Posterior vena cava (tissue), 2 donors: Measurements from ENCODE around the gene SCAF4. TPM values are rescaled to one million over a fixed set of nuclear protein-coding genes. Genes with fewer than 3 reads are reported as not detected.
"Not testable (repeated sequence)": the region's sequence is repeated elsewhere in the genome, so short reads cannot be mapped to it uniquely, and the experiment has no call there.

Source experiments
- DNase-seq: peaks from one replicate; pipeline ENCODE4 v3.0.0-alpha.2; 2020; ENCODE audit warnings: low spot score
- intact Hi-C, 2 donors: fragments of 100-400 bp; cut with DNase I; formaldehyde crosslinking; loops; one replicate each; pipeline versions ENCODE4 v1.14.1 to v1.14.2; 2022 to 2023
- total RNA-seq, 2 donors: library from RNA; stranded (reverse); fragmentation: NEBNext Ultra II Directional; extraction: Animal tissue kit (Norgen Biotek cat#: 25700); gene quantifications; one replicate each; pipeline ENCODE4 v1.2.1, GENCODE V29; 2021
- donor health status: DM: yes; HTN: yes; CAD: no.
- donor health status: DM: yes; HTN: yes; CAD: no.

Gene SCAF4
- total RNA-seq, 2 donors from 2014 or later: 22.3 to 26.4 TPM

DNA sequence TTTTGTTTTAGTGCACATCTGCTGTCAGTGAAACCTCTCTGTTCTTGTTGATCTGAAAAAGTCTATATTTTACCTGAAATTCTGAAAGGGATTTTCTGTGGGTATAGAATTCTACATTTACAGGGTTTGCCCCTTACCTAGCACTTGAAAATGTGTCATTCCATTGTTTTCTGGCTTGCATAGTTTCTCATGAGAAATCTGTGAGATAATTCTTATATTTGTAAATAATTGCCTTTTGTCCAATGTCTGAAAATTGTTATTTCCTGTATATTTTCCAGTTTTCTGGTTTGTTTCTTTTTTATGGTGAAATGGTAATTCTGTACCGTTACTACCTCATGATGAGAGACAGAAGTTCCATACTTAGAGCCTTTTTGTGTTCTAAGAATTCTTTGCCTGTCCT lies 11.8 kb upstream of the SCAF4 start:
- no peak for DNase-seq
- intact Hi-C loops: no loop called here

DNA sequence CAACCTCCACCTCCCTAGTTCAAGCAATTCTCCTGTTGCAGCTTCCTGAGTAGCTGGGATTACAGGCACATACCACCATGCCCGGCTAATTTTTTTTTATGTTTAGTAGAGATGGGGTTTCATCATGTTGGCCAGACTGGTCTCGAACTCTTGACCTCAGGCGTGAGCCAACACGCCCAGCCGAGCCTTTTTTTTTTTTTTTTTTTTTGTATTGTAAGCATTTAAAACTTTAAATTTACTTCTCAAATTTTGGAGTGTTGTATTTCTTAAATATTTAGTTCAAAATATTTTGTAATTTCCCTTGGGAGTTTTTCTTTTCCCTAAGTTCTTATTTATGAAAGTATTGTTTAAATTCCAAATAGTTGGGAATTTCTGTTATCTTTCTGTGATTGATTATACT lies 9.2 kb upstream of the SCAF4 start:
- no peak for DNase-seq
- intact Hi-C loops: no loop called here

DNA sequence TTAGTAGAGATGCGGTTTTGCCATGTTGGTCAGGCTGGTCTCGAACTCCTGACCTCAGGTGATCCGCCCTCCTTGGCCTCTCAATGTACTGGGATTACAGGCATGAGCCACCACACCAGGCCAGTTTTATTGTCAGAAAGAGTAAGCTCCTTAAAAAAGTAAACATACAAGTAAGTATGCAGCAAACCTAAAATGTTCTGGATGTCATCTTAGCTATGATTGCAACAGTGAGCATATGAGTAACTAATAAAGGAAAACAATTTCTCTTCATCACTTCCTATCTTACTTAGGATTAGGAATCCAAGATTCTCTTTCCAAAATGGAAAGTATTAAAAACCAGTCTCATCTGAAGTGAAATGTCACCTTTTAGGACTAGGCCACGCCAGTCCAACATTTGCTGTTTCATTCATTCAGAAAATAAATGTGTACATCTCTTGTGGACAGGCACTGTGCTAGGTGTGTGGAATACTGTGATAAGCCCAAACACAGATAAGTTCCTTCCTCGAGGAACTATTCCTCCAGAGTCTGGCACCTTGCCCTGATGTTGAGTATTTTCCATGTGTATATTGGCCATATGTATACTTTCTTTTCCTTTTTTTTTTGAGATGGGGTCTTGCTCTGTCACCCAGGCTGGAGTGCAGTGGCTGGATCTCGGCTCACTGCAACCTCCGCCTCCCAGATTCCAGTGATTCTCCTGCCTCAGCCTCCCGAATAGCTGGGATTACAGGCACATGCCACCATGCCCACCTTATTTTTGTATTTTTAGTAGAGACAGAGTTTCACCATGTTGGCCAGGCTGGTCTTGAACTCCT lies 5.9 kb upstream of the SCAF4 start:
- not testable (repeated sequence) for DNase-seq
- intact Hi-C loops: loop anchor here in 1 of 2 donors (5.0 kb wide), 1 partner anchor 45 kb away; no protein-coding TSS in a partner anchor

DNA sequence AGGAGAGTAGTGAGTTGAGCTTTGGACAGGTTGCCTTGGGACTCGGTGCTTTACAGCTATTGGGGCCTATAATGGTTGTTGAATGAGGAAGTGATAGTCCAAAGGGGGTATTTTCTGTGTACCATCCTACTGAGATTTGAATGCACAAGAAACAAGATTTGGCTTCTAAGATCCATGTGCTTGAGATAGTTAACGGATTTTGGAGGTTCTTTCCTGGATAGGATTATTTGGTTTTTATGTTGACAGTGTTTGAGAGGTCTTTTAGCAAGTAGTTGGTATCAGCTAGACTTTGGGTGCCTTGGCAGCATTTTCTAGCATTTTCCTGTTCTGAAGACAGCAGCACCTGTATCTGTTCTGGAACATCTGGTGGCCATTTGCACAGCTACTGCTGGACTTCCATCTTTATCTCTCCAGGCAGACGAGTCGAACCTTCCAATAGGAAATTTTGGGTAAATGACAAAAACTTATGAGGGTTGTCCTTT lies 3.6 kb upstream of the SCAF4 start:
- intact Hi-C loops: loop anchor here in 1 of 2 donors (5.0 kb wide), 1 partner anchor 43 kb away; no protein-coding TSS in a partner anchor
- DNase-seq: no peak

DNA sequence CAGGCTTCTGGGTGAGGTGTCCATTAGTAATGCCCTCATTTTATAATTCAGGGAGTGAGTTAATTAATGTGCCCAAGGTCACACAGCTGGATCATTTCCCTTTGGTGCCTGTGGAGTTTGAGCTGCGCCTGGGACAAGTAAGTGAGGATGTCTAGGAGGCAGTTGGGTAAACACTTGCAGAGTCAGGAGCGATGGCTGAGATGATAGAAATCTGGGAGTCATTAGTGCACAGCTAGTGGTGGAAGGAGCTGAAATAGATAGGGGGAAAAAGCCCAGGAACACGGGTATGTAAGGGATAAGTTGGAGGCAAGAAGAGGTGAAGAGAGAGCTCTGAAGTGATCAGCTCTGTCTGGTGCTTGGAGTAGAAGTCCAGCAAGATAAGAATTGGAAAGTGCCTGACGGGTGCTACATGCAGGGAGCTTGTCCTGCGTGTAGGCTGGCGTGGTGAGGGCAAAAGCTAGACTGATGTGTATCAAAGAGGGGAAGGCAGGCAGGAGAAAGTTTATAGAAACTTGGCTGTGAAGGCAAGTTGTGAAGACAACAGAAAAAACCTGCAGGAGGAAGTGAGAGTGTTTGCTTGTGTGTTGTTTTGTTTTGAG lies 1.7 kb upstream of the SCAF4 start:
- intact Hi-C loops: loop anchor here in 1 of 2 donors (5.0 kb wide), 1 partner anchor 1599 kb away; no protein-coding TSS in a partner anchor
- DNase-seq: no peak

DNA sequence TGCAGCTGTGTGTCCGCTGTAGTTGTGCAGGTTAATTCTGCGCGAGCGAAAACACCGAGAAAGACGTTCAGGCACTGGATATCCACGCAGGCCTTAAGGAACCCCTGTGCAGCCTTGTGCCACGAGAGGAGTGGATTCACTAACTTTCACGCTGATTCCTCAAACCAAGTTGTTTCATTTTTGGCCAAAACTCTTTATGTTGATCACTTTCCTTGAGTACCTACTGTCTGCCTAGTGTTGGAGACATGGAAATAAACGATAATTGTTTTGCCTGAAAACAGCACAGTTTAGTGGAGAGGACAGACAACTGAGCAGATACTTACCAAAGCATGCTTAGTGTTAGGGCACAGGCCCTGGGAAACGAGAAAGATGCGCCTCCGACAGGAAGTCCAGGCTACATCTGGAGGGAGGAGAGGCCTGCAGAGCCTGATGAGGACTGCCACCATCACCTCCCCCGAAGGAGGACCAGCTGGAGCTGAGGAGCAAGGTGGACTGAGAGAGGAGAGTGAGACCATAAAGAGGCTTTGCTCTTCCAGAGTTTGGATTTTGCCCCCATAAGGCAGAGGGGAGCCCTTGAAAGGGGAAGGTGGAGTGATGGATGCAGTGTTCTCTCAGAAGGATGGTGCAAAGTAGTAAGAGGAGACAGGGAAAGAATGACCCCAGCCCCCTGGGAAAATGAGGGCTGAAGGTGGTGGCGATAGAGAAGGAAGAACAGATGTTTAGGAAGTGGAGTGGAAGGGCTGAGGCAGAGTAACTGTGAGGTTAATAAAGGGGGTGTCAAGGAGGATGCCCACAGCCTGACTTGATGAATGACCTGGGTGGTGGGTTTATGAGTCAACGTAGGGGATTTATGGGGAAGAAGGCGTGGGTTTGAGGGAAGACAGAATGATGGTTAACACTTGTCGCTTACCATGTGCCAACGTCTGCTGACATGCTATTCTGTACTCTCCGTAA lies 956 bp upstream of the SCAF4 start:
- intact Hi-C loops: loop anchor here in 1 of 2 donors (5.0 kb wide), 1 partner anchor 1599 kb away; no protein-coding TSS in a partner anchor
- DNase-seq: no peak

DNA sequence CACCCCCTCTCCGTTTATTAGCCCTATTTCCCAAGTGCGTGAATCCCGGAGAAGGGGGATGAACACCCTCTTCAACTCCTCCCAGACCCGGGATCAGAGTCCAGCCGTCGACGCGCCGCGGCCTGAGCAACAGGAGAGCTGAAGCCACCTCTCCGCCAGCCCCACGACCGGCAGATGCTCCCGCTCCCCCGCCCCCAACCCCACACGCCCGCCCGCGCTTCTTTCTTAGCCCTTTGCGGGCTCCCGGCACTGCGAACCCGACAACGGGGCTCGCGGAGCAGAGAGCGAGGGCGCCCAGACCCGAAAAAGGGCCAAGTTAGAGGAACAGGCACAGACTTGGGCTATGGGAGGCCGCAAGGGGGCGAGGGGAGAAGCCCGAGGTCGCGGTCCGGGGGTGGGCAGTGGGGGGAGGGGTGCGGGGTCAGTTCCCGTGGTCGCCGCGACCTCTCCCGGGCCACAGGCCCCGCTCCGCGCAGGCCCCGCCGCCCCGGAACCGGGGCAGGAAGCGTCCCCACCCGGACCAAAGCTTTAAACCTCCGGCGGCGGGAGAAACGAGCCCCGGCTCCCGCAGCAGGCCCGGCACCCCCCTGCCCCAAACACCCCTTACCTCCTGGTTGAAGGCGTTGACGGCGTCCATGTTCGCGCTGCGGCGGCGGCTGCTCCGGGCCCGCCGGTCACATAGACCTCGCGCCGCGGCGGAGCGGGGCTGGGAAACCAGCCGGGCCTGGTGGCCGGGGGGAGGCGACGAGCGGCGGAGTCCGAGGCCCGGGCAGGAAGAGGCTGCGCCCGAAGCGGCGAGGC lies 662 bp downstream of the SCAF4 start:
- intact Hi-C loops: loop anchor here in 1 of 2 donors (5.0 kb wide), 1 partner anchor 1601 kb away; no protein-coding TSS in a partner anchor
- peak; percentile 88 for DNase-seq

DNA sequence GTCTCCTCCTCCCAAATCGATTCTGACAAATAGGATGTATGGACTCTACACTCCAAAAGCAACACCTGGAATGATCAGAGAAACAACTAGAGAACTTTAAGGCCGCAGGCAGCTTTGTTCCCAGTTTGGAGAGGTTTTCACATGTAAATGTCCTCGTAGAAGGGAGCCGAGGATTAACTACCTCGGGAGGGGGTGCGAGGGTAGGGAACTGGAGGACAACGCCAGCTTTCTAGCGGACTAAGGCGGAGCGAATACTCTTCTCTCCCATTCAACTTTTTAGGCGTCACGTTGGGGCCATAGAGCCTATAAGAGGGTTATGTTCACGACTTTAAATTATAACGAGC lies 1.2 kb downstream of the SCAF4 start:
- intact Hi-C loops: loop anchor here in 1 of 2 donors (5.0 kb wide), 1 partner anchor 1602 kb away; no protein-coding TSS in a partner anchor
- DNase-seq: no peak

DNA sequence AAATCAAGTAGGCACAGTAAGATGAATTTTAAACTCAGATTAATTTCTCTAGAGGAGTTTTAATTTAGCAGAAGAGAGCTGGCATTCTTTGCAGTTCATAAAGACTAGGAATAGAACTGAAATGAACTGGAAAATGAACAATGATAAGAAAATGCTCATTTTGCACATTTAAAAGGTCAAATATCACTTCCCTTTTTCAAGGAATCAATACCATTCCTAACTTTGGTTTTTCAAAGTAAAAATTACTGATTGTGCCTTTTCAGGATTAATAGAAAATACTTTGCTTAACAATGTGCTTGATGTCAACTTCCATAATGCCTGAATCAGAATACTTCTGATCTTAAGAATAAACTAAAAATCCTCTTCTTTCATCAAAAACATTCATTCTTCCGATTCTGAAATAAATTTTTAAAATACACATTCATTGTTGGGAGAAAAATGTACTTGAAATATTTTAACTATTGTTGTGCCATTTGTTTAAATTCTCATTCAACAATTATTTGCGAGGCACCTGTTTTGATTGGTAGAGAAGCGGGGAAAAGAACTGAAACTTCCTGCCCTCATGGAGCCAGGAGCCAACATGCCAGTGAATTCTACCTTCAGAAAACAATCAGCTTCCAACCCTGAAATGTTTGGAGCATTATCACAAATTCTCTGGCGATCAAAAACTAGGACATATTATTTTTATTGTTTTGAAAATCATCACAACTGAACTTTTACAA lies 2.1 kb downstream of the SCAF4 start:
- intact Hi-C loops: loop anchor here in 1 of 2 donors (5.0 kb wide), 2 partner anchors 863 to 1603 kb away; no protein-coding TSS in a partner anchor

DNA sequence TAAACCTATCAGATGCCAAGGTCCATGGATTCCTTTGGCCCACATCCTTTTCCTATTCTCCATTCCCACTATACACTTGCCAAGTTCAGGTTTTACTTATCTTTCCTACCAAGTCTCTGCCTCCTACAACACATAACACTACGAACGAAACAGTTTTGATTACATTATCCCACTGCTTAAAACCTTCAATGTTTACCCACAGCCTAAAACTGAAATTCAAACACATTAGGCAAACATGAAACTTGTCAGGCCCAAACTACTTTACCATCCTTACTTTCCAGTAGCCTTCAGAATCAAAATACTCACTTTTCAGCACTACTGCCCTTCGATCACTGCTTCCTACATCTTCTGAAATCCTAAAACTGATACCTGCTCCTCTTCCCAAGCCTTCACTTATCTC lies 3.0 kb downstream of the SCAF4 start:
- no peak for DNase-seq
- intact Hi-C loops: loop anchor here in 1 of 2 donors (5.0 kb wide), 1 partner anchor 863 kb away; no protein-coding TSS in a partner anchor

More for the DNA sequence above, 2.1 kb downstream of the SCAF4 start:
- no peak for DNase-seq

DNA sequence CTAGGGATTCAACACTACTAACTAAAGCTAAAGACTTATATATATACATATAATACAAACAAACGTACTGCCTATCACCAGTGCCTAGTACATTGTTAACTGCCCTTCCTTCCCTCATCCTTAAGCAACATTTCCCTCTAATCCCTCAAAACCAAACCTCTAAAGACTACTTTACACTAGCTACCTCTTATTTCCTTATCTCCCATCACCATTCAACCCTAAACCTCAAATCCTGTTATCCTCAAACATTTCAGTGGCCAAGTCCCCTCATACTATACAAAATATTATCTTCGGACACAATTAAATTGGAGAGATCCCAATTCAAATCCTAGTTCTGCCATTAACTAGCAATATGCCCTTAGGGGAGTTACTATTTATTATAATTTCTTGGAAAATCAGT lies 3.7 kb downstream of the SCAF4 start:
- no peak for DNase-seq
- intact Hi-C loops: loop anchor here in 1 of 2 donors (5.0 kb wide), 1 partner anchor 864 kb away; no protein-coding TSS in a partner anchor

DNA sequence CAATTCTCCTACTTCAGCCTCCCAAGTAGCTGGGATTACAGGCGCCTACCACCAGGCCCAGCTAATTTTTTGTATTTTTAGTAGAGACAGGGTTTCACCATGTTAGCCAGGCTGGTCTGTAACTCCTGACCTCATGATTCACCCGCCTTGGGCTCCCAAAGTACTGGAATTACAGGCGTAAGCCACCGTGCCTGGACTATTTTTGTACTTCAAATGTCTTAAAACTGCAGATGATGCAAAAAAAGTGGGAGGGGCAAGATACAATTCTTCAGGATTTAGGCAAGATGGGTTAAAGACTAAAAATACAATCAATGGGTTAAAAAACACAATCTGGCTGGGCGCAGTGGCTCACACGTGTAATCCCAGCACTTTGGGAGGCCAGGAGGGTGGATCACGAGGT lies 4.7 kb downstream of the SCAF4 start:
- DNase-seq: no peak
- intact Hi-C loops: loop anchor here in 1 of 2 donors (5.0 kb wide), 1 partner anchor 865 kb away; no protein-coding TSS in a partner anchor

DNA sequence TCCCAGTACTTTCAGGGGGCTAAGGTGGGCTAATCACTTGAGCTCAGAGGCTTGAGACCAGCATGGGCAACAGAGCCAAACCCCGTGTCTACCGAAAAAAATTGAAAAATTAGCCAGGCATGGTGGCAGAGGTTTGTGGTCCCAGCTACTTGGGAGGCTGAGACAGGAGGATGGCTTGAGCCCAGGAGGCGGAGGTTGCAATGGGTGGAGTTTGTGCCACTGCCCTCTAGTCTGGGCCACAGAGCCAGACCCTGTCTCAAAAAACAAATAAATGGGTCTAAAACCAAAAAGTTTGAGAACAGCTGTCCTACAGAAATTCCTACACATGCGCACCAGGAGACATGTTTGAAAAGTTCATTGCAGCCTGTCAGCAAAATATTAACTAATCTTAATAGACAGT lies 5.5 kb downstream of the SCAF4 start:
- intact Hi-C loops: loop anchor here in 1 of 2 donors (5.0 kb wide), 1 partner anchor 866 kb away; no protein-coding TSS in a partner anchor
- no peak for DNase-seq

DNA sequence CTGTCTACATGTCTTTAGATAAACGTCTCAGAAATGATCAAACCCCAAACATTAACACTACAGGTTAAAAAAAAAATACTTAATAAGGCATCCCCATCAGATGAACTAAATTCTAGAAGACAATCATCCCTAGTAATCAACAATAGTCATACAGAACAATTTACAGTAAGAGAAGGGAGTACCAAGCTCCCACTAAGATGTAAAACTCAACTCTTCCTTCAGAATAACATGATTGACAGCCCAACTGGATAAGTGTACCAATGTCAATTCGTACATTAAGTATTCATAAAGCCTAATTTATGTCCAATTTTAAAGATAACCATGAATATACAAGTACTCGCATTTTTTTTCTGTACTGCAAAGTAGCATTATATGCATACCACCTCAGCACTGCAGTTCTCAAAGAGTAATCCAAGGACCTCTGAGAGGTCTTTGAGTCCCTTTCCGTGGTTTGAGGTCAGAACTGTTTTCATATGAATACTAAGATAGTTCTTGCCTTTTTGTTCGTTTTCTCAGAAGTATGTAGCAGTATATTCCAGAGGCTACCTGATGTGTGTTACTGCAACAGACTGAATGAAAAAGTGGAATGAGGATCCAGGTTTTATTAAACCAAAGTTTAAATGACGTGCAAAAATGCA lies 6.6 kb downstream of the SCAF4 start:
- no peak for DNase-seq
- intact Hi-C loops: loop anchor here in 1 of 2 donors (5.0 kb wide), 1 partner anchor 867 kb away; no protein-coding TSS in a partner anchor

DNA sequence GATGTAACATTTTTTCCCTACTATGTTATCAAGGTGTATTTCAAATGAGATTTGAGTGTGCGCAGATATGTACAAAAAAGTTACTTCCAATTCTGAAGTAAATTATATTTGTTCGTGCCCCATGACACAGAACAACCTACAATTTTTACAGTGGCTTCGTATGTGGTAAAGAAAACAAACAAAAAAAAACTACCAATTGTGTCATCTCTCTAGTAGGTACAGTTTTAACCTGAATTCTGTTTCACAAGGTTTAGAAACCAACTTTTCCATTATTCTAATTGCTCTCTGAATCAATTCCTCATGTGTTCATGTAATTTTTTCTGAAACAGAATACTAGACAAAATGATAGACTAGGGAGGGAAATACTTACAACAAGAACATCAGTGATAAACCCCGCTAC lies 7.4 kb downstream of the SCAF4 start:
- intact Hi-C loops: no loop called here
- no peak for DNase-seq

DNA sequence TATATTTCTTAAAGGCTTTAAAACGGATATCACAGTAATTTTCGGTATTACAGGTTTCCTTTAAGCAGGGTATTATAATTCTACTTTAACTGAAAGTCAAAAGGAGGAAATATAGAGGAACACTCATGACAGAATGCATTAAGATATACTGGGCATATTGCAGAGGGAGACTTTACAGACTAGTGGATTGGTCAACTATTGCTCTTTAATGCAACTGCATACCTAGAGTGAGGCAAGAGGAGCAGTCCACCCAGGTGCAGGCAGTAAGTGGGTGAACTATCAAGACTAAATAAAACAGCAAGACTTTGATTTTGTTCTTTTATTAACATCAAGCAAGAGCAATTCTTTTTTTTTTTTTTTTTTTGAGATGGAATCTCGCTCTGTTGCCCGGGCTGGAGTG lies 10.5 kb downstream of the SCAF4 start:
- intact Hi-C loops: no loop called here

DNA sequence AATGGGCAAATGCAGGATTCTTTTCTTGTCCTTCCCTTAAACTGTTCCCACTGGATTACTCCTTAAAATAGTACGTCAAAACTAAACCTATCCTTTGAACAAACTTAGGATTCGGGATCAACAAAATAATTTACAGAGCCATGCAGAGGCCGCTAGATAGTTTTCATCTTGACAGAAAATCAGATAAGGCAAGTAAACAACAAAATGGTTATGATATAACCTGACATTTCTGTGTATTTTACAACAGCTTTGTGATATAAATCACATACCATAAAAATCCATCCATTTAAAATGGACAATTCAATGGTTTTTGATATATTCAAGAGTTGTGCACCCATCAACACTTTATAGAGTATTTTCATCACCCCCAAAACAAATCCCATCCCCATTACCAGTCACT lies 11.2 kb downstream of the SCAF4 start:
- intact Hi-C loops: no loop called here
- no peak for DNase-seq

More for the DNA sequence above, 10.5 kb downstream of the SCAF4 start:
- DNase-seq: no peak
